Stimulated activated CD8-positive, alpha-beta memory T cell treated with anti-CD3 and anti-CD28 coated beads, Interleukin-15, amount 100 ng/mL, for 1 hour (primary cell): ENCODE measurements around the gene RMI1.
A peak's percentile ranks its signal among the peaks of the same experiment; 100 is the strongest.

ENCODE experiments used
- DNase-seq: peaks from one replicate; pipeline ENCODE4 v3.0.0-alpha.2; 2020; ENCODE audit warnings: low read depth

Gene RMI1

DNA sequence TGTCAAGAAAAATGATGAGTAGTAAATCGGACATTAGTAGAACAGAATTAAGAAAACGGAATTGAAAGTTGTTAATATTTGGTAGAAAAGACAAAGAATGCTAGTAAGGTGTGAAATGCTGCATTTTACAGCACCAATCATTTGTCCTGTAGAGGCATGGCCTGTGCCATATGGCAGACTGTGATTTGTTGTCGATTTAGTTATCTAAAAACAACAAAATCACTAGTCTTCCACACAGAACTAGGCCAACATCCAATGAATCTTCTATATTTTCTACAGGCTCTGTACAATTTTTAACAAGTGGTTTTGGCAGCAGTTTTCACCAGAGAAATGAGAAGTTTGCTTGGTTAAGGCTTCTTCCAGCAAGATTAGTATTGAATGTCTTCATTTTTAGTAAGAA is 11.0 kb upstream of the RMI1 start:
- no peak for DNase-seq

- no peak for DNase-seq
Observed at GRCh38 chr9:83971485-83971884, 9.1 kb upstream of the RMI1 start.

- DNase-seq = no peak
Observed at GRCh38 chr9:83972286-83972685, 8.3 kb upstream of the RMI1 start.

DNA sequence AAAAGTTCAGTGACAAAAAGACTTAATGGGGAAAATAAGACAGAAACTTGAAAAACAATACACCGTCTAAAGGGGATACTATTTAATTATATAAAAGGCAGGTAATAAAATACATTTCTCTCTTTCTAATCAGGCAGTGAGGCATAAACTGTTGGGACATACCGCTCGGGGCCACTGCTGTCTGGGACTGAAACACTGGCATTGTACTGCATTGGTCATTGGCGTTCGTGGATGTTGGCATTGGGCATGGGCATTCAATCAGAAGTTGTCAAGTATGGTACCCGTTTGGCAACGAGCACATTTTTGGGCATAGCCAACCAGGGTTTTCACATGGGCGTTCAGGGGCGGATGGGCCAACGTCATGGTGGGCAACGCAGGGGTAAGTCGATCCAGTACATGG is 5.3 kb upstream of the RMI1 start:
- DNase-seq = no peak

GRCh38 chr9:83976372-83976771 is 4.2 kb upstream of the RMI1 start:
- no peak for DNase-seq

DNA sequence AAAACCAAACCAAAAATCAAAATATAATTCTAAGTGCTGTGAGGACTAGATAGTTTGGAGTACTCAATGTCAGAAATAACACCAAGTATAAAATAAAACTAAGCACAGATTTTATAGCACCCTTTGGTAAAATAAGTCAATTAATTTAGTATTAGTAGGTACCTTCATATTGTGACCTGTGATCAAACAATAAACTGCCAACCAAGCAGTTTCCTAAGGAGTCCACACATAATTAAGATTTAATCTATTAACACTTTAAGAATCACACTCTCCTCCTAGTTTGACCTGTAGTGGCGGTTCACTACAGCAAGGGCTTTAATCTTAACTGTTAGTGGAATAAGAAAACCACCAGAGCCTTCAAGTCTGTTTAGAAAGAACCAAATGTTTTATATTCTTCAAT is 3.4 kb upstream of the RMI1 start:
- DNase-seq = no peak

- peak; percentile 72 for DNase-seq
Observed at GRCh38 chr9:83978992-83979811, 1.4 kb upstream of the RMI1 start.

- DNase-seq = peak; percentile 99
Observed at GRCh38 chr9:83979812-83980394, 702 bp upstream of the RMI1 start, which contains the start of gene HNRNPK. HNRNPK (minus strand) TSS chr9:83980215; CDS start chr9:83978252, 1,963 bp downstream.

DNA sequence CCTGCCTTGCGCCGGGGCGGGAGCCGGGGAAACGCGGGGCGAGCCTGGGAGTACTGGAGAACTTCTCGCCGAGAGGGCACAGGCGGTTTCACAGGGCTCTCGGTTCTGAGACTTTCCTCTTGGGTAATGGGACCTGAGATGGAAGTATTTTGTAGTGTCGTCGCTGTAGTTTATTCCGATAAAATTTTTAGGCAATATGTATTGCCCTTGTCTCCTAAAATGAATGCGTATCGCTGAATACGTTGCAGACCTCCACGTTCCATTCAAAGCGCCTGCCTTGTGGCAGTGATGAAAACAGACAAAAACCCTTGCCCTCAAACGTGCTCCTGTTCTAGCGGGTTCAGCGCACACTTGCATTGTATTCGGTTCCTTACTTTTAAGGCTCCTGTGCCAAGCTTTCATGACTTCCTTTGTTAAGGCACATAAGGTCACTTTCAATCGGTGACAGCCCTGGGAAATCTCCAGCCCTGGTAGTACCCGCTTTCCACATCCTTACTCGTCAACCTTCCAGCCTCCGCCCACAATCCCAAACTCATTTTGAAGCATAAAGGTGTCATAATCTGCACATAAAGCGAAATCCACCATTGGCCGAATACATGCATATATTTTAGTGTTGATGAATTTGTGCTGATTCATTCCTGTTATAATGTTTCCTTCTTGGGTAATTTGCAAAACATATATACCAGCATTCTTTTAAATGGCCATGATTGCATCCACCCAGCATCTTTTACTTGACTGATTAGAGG is 694 bp downstream of the RMI1 start:
- DNase-seq = no peak

DNA sequence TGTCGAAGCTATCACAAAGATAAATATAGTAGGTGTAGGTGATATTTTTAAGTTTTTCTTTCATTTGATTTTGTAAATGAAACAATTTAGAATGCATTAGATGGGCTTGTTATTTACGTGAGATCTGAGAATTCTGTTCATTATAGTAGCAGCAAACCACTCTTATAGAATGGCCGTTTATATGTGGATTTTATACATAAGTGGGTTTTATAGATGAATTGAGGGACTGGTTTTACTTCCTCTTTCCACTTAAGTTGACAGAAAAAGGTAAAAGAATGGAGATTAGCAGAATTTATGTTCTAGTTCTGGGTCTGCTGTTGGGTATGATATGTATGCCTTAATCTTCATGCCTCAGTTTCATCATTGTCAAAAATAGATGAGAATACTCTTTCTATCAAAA is 5.6 kb downstream of the RMI1 start:
- no peak for DNase-seq

DNA sequence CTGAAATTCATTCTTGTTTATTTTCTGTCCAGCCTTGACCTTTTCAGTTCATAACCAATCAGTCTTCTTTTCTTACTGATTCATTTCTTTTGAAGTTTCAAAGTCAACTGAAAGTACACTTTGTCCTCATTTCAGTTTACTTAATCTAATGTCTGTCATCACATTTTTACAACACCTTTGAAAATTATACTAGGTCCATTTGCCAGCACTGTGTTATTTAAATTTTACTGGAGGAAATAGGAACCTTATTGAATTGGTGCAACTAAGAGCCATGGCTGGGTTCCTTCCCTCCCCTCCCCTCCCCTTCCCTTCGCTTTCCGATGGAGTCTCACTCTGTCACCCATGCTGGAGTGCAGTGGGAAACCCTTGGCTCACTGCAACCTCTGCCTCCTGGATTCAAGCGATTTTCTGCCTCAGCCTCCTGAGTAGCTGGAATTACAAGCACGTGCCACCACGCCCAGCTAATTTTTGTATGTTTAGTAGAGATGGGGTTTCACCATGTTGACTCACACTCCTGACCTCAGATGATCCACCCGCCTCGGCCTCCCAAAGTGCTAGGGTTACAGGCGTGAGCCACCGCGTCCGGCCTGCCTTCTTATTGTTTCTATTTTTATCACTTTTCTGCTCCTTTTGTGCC is 6.3 kb downstream of the RMI1 start:
- no peak for DNase-seq

DNA sequence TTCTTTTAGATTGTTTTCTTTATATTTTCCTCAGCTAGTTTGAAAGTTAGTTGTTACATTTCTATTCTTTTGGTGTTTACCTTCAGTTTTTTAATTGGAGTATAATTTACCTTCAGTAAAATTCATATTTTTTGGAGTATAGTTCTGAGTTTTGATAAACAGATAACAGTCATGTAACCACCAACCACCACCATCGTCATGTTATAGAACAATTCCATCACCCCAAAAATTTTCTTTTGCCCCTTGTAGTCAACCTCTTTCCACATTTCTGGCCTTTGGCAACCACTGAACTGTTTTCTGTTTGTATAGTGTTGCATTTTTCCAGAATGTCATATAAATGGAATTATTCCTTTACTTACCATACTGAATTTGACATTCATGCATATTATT is 6.8 kb downstream of the RMI1 start:
- DNase-seq = no peak

DNA sequence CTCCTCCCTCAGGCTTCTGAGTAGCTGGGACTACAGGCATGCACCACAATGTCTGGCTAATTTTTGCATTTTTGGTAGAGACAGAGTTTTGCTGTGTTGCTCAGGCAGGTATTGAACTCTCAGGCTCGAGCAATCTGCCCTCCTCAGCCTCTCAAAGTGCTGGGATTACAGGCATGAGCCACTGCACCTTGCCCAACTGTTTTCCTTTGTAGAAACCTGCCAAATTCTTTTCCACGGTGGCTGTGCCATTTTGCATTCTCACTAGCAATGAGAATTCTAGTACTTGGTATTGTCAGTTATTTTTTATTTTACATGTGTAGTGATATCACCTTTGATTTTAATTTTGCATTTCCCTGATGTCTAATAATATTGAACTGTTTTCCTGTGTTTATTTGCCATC is 7.8 kb downstream of the RMI1 start:
- no peak for DNase-seq

DNA sequence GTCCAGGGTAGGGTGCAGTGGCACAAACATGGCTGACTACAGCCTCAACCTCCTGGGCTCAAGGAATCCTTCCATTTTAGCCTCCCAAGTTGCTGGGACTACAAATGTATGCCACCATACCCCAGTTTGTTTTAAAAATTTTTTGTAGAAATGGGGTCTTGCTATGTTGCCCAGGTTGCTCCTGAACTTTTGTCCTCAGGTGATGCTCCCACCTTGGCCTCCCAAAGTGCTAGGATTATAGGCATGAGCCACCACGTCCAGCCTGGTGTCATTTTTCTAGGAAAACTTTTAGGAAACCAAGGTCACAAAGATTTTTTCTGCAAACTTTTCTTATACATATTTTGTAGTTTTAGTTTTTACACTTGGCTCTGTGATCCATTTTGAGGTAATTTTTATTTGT is 10.8 kb downstream of the RMI1 start:
- DNase-seq = no peak

DNA sequence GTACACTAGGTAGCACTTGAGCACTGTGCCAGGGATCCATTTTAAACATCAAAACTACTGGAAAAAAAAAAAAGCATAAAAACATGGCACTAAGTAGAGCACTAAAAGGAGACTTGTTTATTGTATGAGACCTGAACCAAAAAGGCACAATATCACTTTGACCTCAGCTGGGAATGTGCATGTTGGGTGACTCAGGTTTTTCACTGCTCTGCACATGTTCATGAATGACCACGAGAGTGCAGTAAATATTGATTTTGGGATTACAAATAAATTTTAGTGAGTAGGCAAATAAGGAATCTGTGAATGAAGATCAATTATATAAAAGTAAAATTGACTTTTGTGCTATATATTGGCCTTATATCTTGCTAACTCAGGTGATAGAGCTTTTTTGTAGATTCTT is 11.8 kb downstream of the RMI1 start:
- no peak for DNase-seq

- DNase-seq = no peak
Observed at GRCh38 chr9:83992901-83993300, 12.3 kb downstream of the RMI1 start.

DNA sequence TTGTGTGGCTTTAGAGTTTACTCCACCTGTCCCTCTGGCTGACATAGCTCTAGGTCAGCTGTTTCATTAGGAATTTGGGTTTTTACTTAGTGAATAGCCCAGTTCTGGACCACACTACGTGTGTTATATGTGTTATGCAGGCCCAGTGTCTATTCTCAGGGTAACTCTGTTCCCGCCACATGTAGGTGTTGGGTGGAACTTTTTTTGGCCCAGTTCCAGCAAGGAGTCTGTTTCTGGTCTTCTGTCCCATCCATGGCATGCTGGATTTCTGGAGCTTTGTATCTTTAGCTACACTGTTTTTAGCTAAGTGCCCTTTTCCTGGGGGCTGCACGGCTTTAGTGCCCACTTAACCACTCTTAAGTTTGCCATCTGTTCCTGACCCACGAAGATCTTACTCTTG is 15.5 kb downstream of the RMI1 start:
- DNase-seq = no peak

DNA sequence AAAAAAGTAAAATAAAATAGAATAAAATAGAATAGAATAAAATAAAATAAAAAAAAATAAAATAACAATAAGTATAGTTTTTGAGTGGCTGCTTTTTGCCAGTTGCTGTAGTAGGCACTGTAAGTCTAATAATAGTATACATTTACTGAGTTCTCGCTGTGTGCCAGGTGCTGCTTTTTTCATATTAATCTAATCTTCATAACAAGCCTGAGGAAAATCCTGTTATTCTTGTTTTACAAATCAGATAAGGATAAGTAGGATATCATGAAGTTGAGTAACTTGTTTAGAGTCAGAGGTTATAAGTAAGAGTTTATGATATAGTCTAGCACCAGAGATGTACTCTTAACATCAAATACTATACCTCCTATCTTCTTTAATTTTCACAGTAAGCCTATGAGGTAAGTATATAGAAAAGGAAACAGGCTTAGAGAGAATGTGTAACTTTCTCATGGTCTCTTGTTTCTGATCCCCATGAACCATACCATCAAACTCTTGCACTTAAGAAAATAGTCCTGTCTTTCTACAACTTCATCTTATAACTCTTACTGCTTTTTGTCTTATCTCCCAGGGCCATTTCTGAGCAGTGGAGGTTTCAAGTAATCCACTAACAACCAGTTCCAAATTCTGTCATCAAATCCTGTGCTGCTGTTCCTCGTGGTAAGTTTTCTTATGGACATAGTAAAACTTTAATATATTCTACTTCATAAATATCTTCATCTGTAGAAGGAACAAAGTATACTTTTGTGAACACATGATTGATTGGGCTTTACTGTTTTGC is 18.7 kb downstream of the RMI1 start:
- no peak for DNase-seq

DNA sequence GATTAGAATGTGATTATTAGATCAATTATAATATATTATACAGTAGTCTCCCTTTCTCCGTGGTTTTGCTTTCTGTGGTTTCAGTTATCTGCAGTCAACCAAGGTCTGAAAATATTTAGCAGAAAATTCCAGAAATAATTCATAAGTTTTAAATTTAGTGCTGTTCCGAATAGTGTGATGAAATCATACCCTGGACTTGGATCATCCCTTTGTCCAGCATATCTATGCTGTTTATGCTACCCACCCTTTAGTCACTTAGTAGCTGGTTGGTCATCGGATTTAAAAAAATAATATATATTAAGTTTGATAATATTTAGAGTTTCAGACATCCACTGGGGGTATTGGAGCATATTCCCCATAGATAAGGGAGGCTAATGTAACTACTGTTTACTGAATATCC is 19.6 kb downstream of the RMI1 start:
- DNase-seq = no peak

DNA sequence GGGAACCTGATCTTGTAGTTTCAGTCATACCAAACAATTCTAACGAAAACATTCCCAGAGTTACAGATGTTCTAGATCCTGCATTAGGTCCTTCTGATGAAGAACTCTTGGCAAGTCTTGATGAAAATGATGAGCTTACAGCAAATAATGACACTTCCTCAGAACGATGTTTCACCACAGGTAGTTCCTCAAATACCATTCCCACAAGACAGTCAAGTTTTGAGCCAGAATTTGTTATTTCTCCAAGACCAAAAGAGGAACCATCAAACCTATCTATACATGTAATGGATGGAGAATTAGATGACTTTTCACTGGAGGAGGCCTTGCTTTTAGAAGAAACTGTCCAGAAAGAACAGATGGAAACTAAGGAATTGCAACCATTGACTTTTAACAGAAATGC is 21.0 kb downstream of the RMI1 start:
- DNase-seq = no peak

DNA sequence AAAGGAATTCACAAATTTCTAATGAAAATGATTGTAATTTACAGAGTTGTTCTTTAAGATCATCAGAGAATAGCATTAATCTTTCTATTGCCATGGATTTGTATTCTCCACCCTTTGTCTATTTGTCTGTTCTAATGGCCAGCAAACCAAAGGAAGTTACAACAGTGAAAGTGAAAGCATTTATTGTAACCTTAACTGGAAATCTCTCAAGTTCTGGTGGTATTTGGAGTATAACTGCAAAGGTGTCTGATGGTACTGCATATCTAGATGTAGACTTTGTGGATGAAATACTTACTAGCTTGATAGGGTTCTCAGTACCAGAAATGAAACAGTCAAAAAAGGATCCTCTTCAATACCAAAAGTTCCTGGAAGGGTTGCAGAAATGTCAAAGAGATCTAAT is 21.7 kb downstream of the RMI1 start:
- DNase-seq = no peak

- DNase-seq = no peak
Observed at GRCh38 chr9:84003246-84003645, 22.6 kb downstream of the RMI1 start.
